Measurements from ENCODE around the gene CR2. TPM values are rescaled to one million over a fixed set of nuclear protein-coding genes. Genes with fewer than 3 reads are reported as not detected.

CR2 gene
- total and polyA plus RNA-seq, 9 donors = 0.08 to 0.27 (median 0.10) TPM; not detected in 5

DNA sequence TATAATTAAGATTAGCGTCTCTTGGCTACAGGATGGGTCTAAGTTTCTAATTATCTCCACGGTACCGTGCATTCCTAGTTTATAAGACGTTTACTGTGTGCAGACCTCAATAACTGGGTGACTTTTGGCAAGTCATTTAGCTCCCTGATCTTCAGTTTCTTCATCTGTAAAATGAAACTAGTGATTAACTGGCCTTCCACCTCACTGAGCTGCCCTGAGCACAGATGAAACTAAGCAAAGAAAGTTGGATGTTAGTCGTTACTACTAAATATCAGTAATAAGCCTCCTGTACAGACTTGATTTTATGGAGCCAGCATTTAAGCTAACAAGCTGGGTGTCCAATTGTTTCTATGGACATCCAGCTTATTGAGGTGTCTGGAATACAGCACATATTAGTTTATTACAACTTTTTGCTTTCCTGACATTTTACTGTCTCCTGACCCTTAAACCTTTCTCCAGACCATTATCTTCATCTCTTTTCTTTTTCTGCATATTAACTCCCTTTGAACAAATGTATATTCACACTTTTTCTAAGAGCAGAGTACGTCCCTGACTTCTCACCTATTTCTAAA, 1.1 kb downstream of the CR2 start:
- WGBS, 3 donors = 56 to 65% (median 58%) methylated on average over 6 of the region's 6 CpGs
- no peaks in the 10 kb centered on the region for H3K27me3 ChIP-seq
- intact Hi-C loops (cut with DNase I) = no loop called here
- H3K27ac ChIP-seq = no peak overlapping the region
- H3K4me3 ChIP-seq = no peak overlapping the region
- no peaks in the 10 kb centered on the region for H3K4me1 ChIP-seq (ENCODE audit: insufficient read depth)
- no peaks in the 10 kb centered on the region for H3K9me3 ChIP-seq
- DNase-seq = no peak
- H3K36me3 ChIP-seq = no peaks in the 10 kb centered on the region
- TF ChIP-seq EP300 (IDR thresholded peaks at IDR 0.05) (no peak), POLR2A (IDR thresholded peaks at IDR 0.05) (no peak)
- TF ChIP-seq, protein P1, sequence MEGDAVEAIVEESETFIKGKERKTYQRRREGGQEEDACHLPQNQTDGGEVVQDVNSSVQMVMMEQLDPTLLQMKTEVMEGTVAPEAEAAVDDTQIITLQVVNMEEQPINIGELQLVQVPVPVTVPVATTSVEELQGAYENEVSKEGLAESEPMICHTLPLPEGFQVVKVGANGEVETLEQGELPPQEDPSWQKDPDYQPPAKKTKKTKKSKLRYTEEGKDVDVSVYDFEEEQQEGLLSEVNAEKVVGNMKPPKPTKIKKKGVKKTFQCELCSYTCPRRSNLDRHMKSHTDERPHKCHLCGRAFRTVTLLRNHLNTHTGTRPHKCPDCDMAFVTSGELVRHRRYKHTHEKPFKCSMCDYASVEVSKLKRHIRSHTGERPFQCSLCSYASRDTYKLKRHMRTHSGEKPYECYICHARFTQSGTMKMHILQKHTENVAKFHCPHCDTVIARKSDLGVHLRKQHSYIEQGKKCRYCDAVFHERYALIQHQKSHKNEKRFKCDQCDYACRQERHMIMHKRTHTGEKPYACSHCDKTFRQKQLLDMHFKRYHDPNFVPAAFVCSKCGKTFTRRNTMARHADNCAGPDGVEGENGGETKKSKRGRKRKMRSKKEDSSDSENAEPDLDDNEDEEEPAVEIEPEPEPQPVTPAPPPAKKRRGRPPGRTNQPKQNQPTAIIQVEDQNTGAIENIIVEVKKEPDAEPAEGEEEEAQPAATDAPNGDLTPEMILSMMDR (IDR thresholded peaks at IDR 0.05) = no peak

DNA sequence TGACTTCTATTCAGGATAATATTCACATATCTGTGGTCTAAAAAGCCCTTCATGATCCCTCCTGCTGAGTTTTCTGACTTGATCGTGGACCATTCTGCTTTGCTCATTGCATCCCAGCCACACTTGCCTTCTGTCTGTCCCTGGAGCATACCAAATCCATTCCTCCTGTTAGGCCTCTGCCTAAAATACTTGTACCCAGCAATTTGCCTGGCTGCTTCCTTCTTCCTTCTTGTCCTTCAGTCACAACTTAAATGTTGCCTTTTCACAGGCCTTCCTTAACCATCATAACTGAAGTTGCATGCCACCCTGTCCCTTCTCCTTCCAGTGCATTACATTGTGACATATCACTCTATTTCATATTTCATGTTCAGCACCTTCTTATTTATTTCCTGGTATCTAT, 4.3 kb downstream of the CR2 start:
- Histone ChIP-seq H3K4me1 (ENCODE audit: insufficient read depth) (no peaks in the 10 kb centered on the region), H3K27ac (no peak overlapping the region), H3K36me3 (no peaks in the 10 kb centered on the region), H3K27me3 (no peaks in the 10 kb centered on the region), H3K9me3 (no peaks in the 10 kb centered on the region), H3K4me3 (no peak overlapping the region)
- intact Hi-C loops (cut with DNase I) = no loop called here
- 88 to 92% (median 89%) methylated on average over 1 of the region's 1 CpG for WGBS, 3 donors
- TF ChIP-seq EP300 (IDR thresholded peaks at IDR 0.05) = no peak
- TF ChIP-seq, protein P1 (IDR thresholded peaks at IDR 0.05) = no peak
- TF ChIP-seq POLR2A (IDR thresholded peaks at IDR 0.05) = no peak
- DNase-seq = no peak

DNA sequence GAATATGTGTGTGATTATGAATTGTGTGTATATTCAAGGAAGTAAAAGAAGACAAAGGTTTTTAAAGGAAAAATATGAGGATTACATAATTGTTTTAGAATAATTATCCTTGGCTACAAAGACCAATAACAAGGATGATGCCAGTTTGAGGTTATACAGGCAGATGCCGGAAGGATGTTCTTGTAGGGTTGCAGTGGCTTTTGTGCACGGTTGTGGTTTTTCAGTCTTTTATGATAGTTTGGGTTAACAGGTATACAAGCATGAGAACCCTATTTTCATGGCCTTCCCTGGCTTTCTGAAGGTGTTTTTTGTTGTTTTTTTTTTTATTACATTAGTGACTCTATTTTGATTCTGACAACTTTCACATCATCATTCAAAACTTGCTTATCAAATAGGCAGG, 4.9 kb downstream of the CR2 start:
- no peak for DNase-seq
- TF ChIP-seq POLR2A (IDR thresholded peaks at IDR 0.05) = no peak
- no peak for TF ChIP-seq EP300 (IDR thresholded peaks at IDR 0.05)
- TF ChIP-seq, protein P1 (IDR thresholded peaks at IDR 0.05) = no peak
- Histone ChIP-seq H3K4me3 (no peak overlapping the region), H3K27me3 (no peaks in the 10 kb centered on the region), H3K4me1 (ENCODE audit: insufficient read depth) (no peaks in the 10 kb centered on the region), H3K27ac (no peak overlapping the region), H3K36me3 (no peaks in the 10 kb centered on the region), H3K9me3 (no peaks in the 10 kb centered on the region)
- intact Hi-C loops (cut with DNase I) = no loop called here
- 90 to 94% (median 90%) methylated on average over 2 of the region's 2 CpGs for WGBS, 3 donors

DNA sequence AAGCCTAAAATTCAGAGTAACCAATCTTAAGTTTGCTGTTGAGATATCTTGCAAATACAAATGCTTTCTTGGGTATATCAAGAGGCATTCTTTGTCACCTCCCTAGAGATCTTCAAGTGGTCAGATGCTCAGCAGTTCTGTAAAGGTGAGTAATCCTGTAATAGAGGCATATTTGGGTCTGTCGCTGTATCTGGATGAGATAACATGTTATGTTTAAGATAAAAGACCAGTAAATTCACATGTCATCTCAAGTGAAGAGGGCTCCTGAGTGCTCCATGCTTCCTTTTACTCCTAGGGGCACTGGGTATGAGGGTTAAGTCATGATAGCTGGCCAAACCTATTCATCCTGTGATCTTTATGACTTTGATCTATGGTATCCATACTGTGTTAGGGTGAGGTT, 7.5 kb downstream of the CR2 start:
- no peak overlapping the region for H3K4me3 ChIP-seq
- H3K27me3 ChIP-seq = no peaks in the 10 kb centered on the region
- WGBS, 3 donors = 59 to 66% (median 59%) methylated on average over 1 of the region's 1 CpG
- no peak for DNase-seq
- TF ChIP-seq POLR2A (IDR thresholded peaks at IDR 0.05) (no peak), EP300 (IDR thresholded peaks at IDR 0.05) (no peak)
- TF ChIP-seq, protein P1 (IDR thresholded peaks at IDR 0.05) = no peak
- no peaks in the 10 kb centered on the region for H3K36me3 ChIP-seq
- H3K9me3 ChIP-seq = no peaks in the 10 kb centered on the region
- no peaks in the 10 kb centered on the region for H3K4me1 ChIP-seq (ENCODE audit: insufficient read depth)
- intact Hi-C loops (cut with DNase I) = no loop called here
- no peak overlapping the region for H3K27ac ChIP-seq

Measured in ovary (tissue), 9 donors.